Endothelial cell of umbilical vein (primary cell): ENCODE measurements around the gene PLCB4. TPM values are rescaled to one million over a fixed set of nuclear protein-coding genes. Genes with fewer than 3 reads are reported as not detected.

Source experiments
- BruUV-seq: library from RNA; stranded (reverse); fragments of 400-500 nt; replicated peaks from 2 replicates; lab custom pipeline; 2021; lab: Mats Ljungman, UMichigan
- CTCF ChIA-PET: fragments of 300-600, 350-600 bp; sonication (Branson Sonifier 250); formaldehyde crosslinking; loops from one replicate; lab custom pipeline; 2021; ENCODE audit warnings: antibody characterized with exemption, inconsistent platforms; lab: Charles Lee
- POLR2A ChIA-PET: fragments of 300-600, 350-600 bp; sonication (Branson Sonifier 250); formaldehyde crosslinking; loops from one replicate; lab custom pipeline; 2021; ENCODE audit warnings: antibody characterized with exemption, inconsistent platforms; lab: Charles Lee
- DNase-seq: peaks from one replicate; pipeline ENCODE4 v3.0.0-alpha.2; 2011; ENCODE audit warnings: low read depth, low spot score
- FAIRE-seq: peaks from 2 replicates; lab custom pipeline; 2011; peaks lifted over from hg19 to GRCh38; lab: Jason Lieb, UNC
- H2AFZ ChIP-seq: 2 replicates; pipeline ENCODE4 v1.6.0; 2012; ENCODE audit warnings: low read depth, low read length, control low read depth, inconsistent platforms
- H3K27ac ChIP-seq: 2 replicates; pipeline ENCODE4 v1.5.1; 2011; ENCODE audit warnings: low read depth, mild to moderate bottlenecking, control low read depth, low read length, moderate library complexity; ENCODE audit not compliant: insufficient read depth
- H3K27me3 ChIP-seq, 2 experiments: 2 replicates each; pipeline versions ENCODE4 v1.6.0 to v1.6.1; 2011; ENCODE audit warnings: low read length in 2 of 2, mixed read lengths in 1 of 2; ENCODE audit not compliant: control insufficient read depth in 2 of 2, insufficient read depth in 2 of 2
- H3K36me3 ChIP-seq, 2 experiments: 2 replicates in 1 of 2; 3 replicates in 1 of 2; pipeline ENCODE4 v1.5.1; 2011; ENCODE audit warnings: low read length in 2 of 2, mild to moderate bottlenecking in 1 of 2, moderate library complexity in 1 of 2; ENCODE audit not compliant: control insufficient read depth in 2 of 2, insufficient read depth in 2 of 2; ENCODE audit errors: extremely low read depth in 1 of 2
- H3K4me1 ChIP-seq: 3 replicates; pipeline ENCODE4 v1.5.1; 2011; ENCODE audit warnings: mild to moderate bottlenecking, low read length; ENCODE audit not compliant: control insufficient read depth, insufficient read depth; ENCODE audit errors: extremely low read depth
- H3K4me2 ChIP-seq: 2 replicates; pipeline ENCODE4 v1.6.1; 2011; ENCODE audit warnings: low read length, control low read depth, mixed read lengths; ENCODE audit not compliant: insufficient read depth
- H3K4me3 ChIP-seq, 3 experiments: fragments of 200-600 bp in 1 of 3; sonication (generic), shearing (Covaris generic) in 1 of 3; replicated peaks in 1 of 3; 2 replicates each; pipeline ENCODE4 v1.5.1; 2011 to 2016; ENCODE audit warnings: control low read depth in 3 of 3, low read length in 3 of 3, mild to moderate bottlenecking in 2 of 3, inconsistent platforms in 1 of 3, low read depth in 1 of 3, moderate library complexity in 1 of 3; ENCODE audit not compliant: insufficient read depth in 1 of 3
- H3K79me2 ChIP-seq: 2 replicates; pipeline ENCODE4 v1.6.0; 2012; ENCODE audit warnings: low read length, inconsistent platforms; ENCODE audit not compliant: control insufficient read depth, insufficient read depth
- H3K9ac ChIP-seq: replicated peaks from 2 replicates; pipeline ENCODE3; 2011; ENCODE audit warnings: low read length, control low read depth; ENCODE audit not compliant: insufficient read depth; ENCODE audit errors: extremely low read depth
- H3K9me1 ChIP-seq: replicated peaks from 3 replicates; pipeline ENCODE4 v1.6.0; 2011; ENCODE audit warnings: mild to moderate bottlenecking, low read length; ENCODE audit not compliant: control insufficient read depth, insufficient read depth; ENCODE audit errors: extremely low read depth
- H3K9me3 ChIP-seq: replicated peaks from 2 replicates; pipeline ENCODE4 v1.5.1; 2012; ENCODE audit warnings: low read length, inconsistent platforms; ENCODE audit not compliant: control insufficient read depth, insufficient read depth
- H4K20me1 ChIP-seq: replicated peaks from 2 replicates; pipeline ENCODE3; 2011; ENCODE audit warnings: mild to moderate bottlenecking, low read length; ENCODE audit not compliant: control insufficient read depth, insufficient read depth; ENCODE audit errors: extremely low read depth
- CTCF ChIP-seq, 2 donors: IDR thresholded peaks; 1 replicate in 1 of 2; 2 replicates in 1 of 2; pipeline ENCODE4 v1.5.1; 2011; ENCODE audit warnings: low read length in 2 of 2, mild to moderate bottlenecking in 2 of 2, moderate library complexity in 2 of 2, control low read depth in 1 of 2, inconsistent platforms in 1 of 2, low read depth in 1 of 2; ENCODE audit not compliant: insufficient read depth in 1 of 2; ENCODE audit errors: extremely low read depth in 1 of 2
- dilution Hi-C: fragments of 300-500 bp; cut with MboI; formaldehyde crosslinking; loops from one replicate; pipeline ENCODE4 v1.15.0; 2019; ENCODE audit warnings: low sequenced_read_pairs; ENCODE audit not compliant: extremely low pct_ligation_motif_present
- intact Hi-C: fragments of 100-400 bp; cut with micrococcal nuclease; formaldehyde crosslinking; loops from one replicate; pipeline ENCODE4 v1.10.0; 2022
- polyA plus RNA-seq, 4 experiments: library from polyadenylated mRNA; depleted of rRNA in 3 of 4; stranded (reverse) in 3 of 4; unstranded in 1 of 4; fragments of >200 nt; gene quantifications; 2 replicates each; pipeline versions ENCODE4 v1.2.1 to v1.2.3, GENCODE V29; 2011 to 2012; ENCODE audit warnings: missing spikeins in 1 of 4
- total RNA-seq: library from RNA; stranded (reverse); gene quantifications from 2 replicates; pipeline ENCODE4 v1.2.3, GENCODE V29; 2021
- TF ChIP-seq, protein P1 (sequence below): IDR thresholded peaks from 2 replicates; pipeline ENCODE4 v1.6.1; 2011; ENCODE audit not compliant: insufficient read depth, insufficient read length

PLCB4 gene
- total and polyA plus RNA-seq, 2 donors (not counting 3 experiments of a cell fraction or from before 2014, with no cell fraction given): 0.37 to 1.7 TPM

DNA sequence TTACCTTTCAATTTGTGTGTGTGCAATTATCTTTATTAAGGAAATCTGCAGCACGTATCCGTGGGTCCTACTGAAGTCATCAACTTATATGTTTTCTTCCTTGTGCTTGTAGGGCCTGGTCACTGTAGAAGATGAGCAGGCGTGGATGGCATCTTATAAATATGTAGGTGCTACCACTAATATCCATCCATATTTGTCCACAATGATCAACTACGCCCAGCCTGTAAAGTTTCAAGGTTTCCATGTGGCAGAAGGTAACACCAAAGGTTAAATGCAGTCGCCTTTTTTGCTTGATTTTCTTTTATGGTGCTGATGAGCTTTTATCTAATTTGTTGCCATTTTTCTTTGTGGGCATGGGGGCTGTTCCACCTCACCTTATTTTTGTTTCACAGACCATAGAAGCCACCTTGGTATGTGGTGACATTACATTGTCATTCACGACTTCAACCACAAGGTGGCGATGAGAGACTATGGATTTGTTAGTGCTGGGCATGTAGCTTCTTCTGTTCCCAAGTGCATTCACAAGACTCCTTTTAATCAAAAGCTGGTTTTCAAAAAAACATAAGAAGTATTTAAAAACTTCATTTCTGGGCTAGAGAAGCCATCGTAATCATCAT, 339.0 kb downstream of the PLCB4 start:
- H3K79me2 ChIP-seq: no peaks in the 10 kb centered on the region
- H3K27me3 ChIP-seq: no peaks in the 10 kb centered on the region
- H3K9me3 ChIP-seq: no peaks in the 10 kb centered on the region
- peaks cover 2% of the 10 kb centered on the region for H3K4me1 ChIP-seq
- H3K9me1 ChIP-seq: no peaks in the 10 kb centered on the region
- intact Hi-C loops (loop anchor here (1.0 to 2.0 kb wide), 4 partner anchors 50 to 505 kb away; no protein-coding TSS in a partner anchor), dilution Hi-C loops (no loop called here)
- H3K4me3 ChIP-seq: no peak overlapping the region
- H3K9ac ChIP-seq: no peak overlapping the region
- H3K4me2 ChIP-seq: no peak overlapping the region
- no peak overlapping the region for H2AFZ ChIP-seq
- FAIRE-seq (peak; percentile 95), DNase-seq (peak; percentile 79)
- TF ChIP-seq CTCF (IDR thresholded peaks at IDR 0.05; ENCODE audit: extremely low read depth in 1 of 2, insufficient read depth in 1 of 2, low read depth in 1 of 2, low read length in 2 of 2): peak; percentile 69 to 73
- TF ChIP-seq, protein P1, sequence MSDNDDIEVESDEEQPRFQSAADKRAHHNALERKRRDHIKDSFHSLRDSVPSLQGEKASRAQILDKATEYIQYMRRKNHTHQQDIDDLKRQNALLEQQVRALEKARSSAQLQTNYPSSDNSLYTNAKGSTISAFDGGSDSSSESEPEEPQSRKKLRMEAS: no peak
- H4K20me1 ChIP-seq: no peaks in the 10 kb centered on the region
- ChIA-PET POLR2A (interaction anchor here (1.5 kb wide), 1 partner anchor 202 kb away, joined by 6 read pairs; no protein-coding TSS in a partner anchor), CTCF (interaction anchor here (0.5 to 5.6 kb wide), 79 partner anchors 8 to 1342 kb away, joined by 3 to 776 read pairs (median 4); partner anchors contain the start of genes ANKEF1 and LAMP5)
- no TSS peak for BruUV-seq
- no peak overlapping the region for H3K27ac ChIP-seq
- H3K36me3 ChIP-seq: no peaks in the 10 kb centered on the region
